H4 (cell line): ENCODE results near the gene OR2S2. TPM values are rescaled to one million over a fixed set of nuclear protein-coding genes. Genes with fewer than 3 reads are reported as not detected.
"Not testable (repeated sequence)": the region's sequence is repeated elsewhere in the genome, so short reads cannot be mapped to it uniquely, and the experiment has no call there.

Experiments used
- DNase-seq: peaks from one replicate; pipeline ENCODE4 v3.0.0-alpha.2; 2015; ENCODE audit warnings: low spot score
- total RNA-seq: library from RNA; depleted of rRNA; stranded (reverse); fragments of >200 nt; shearing (Covaris generic); gene quantifications from 2 replicates; pipeline ENCODE4 v1.2.3, GENCODE V29; 2014

OR2S2 gene
- total RNA-seq, 1 experiment from 2014 or later, result not detected

- DNase-seq, result peak; percentile 52
Observed at GRCh38 chr9:35962126-35962906, 4.4 kb upstream of the OR2S2 start.

- DNase-seq, result no peak
Observed at GRCh38 chr9:35960039-35960655, 2.2 kb upstream of the OR2S2 start.

DNA sequence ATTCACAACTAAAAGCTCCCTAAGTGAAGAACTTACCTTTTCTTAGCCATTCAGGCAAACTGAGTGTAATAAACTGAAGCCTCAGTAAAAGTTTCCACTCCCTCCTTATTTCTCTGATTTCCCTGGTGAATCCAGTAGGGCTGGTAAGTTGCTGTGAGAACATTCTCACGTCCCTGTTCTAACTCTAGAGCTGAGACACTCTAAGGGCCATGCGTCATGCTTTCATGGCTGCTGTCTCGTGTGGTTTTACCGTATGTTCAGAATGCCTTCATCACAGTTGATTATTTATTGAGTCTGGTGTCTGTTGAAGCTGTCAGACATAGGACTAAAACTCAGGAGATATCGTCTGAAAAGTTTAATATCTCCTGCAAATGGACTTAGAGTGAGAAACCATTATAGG lies 1.3 kb downstream of the OR2S2 start:
- DNase-seq, result no peak

GRCh38 chr9:35954942-35955546 lies 2.9 kb downstream of the OR2S2 start:
- DNase-seq, result peak; percentile 84

- DNase-seq, result no peak
Observed at GRCh38 chr9:35952526-35953191, 5.3 kb downstream of the OR2S2 start.

GRCh38 chr9:35951736-35952135 lies 6.2 kb downstream of the OR2S2 start:
- no peak for DNase-seq

DNA sequence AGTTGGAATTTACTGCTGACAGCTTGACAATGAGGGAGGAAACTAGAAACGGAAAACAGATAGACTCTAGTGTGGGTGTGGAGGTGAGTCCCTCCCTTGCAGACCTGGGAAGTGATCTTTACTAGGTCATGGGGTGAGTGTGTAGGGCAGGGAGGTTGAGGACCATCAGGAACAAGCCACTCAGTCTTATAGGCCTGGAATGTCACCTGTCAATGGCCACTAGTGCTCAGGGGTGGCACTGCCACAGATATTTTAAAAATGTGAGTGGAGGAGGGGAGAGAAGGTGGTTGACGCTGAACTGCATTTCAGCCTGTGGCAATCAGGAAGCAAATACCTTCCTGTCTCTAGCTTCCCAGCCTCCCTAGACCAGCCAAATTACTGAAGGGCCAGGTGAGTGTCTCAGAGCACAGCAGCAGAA lies 9.0 kb downstream of the OR2S2 start:
- DNase-seq, result no peak

DNA sequence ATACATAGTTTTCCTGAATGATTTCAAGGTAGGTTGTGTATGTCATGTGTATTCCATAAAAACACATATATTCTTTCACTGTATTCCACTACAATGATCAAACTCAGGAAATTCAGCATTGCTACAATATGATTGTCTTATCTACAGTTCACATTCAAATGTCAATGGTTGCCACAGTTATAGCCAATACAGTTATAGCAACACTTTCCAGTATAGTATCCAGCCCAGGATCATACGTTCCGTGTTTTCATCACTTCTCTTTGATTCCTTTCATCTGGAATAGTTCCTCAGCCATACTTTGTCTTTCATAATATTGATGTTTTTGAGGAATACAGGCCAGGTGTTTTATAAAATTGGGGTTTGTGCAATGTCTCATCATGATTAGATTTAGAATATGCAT lies 9.5 kb downstream of the OR2S2 start:
- DNase-seq, result no peak

- peak; percentile 97 for DNase-seq
Observed at GRCh38 chr9:35945341-35946018, 12.5 kb downstream of the OR2S2 start.

DNA sequence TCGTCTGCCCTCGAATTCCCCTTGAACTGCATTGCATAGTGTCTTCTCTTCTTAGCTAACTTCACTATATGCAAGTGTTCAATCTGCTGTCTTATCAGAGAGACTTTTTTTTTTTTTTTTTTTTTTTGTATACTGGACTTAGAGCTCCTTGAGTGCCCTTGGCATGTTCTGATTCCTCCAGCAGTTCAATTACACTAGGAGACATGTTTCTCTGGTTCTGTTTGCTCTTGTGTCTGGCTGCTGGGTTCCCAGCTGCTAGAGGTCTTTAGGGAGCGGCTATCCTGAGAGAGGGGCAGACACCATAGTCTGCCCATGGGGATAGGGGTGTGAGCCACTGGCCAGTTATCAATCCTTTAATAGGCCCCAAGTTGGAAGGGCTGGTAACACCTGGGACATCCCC lies 13.1 kb downstream of the OR2S2 start:
- no peak for DNase-seq

GRCh38 chr9:35944173-35944572 lies 13.8 kb downstream of the OR2S2 start:
- no peak for DNase-seq

- DNase-seq, result no peak
Observed at GRCh38 chr9:35942286-35942685, 15.7 kb downstream of the OR2S2 start.

DNA sequence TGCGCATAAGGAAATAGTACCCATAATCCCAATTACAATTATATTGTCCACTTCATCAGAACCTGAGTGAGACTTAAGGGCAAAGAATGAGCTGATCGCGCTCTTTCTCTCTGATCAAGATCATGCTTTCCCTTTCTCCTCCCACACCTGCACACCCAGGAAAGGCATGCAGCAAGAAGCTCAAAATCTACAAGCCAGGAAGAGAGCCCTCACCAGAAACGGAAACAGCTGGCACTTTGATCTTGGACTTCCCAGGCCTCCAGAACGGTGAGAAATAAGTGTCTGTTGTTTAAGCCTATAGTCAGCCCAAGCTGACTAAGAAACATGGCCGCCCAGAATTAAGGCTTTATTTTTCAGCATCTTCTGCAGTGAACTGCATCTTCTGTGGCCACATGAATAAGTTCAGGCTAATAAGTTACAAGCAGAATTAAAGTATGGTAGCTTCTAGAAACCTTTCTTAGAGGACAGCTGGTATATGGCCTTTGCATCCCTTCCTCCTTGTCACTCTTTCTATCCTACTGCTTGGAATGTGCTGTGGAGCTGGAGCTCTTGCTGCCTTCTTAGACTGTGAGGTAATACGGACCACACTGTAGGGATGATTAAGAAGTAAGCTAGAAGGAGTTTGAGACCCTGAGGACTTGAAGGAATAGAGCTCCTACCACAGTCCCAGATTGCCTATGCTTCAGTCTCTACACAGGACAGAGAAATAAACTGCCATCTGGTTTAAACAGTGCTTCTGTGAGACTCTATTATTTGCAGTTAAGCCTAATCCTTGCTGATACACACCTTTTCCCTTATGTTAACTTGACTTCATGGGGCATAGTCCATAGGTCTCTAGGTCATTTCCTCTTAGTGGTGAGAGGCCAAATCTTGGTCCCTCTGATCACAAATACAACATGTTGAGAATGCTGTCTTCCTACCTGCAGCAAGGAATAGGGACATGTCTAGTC lies 17.2 kb downstream of the OR2S2 start:
- DNase-seq, result no peak

- no peak for DNase-seq
Observed at GRCh38 chr9:35939679-35940250, 18.2 kb downstream of the OR2S2 start.

- DNase-seq, result no peak
Observed at GRCh38 chr9:35938474-35939356, 19.2 kb downstream of the OR2S2 start.

GRCh38 chr9:35937227-35937626 lies 20.7 kb downstream of the OR2S2 start:
- no peak for DNase-seq

- no peak for DNase-seq
Observed at GRCh38 chr9:35935755-35936509, 22.0 kb downstream of the OR2S2 start.

GRCh38 chr9:35935261-35935660 lies 22.7 kb downstream of the OR2S2 start:
- no peak for DNase-seq

DNA sequence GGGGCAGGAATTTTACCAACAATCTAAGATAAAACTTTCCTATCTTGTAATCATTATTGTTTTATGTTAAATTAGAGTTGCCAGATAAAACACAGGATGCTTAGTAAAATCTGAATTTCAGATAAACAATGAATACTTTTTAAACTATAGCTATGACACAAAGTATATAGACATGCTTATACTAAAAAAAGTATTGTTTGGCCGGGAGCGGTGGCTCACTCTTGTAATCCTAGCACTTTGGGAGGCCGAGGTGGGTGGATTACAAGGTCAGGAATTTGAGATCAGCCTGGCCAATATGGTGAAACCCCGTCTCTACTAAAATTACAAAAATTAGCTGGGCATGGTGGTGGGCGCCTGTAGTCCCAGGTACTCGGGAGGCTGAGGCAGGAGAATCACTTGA lies 23.9 kb downstream of the OR2S2 start:
- DNase-seq, result not testable (repeated sequence)
